Thoracic aorta (tissue), 2 donors: ENCODE measurements around the gene LRRC4B. TPM values are rescaled to one million over a fixed set of nuclear protein-coding genes. Genes with fewer than 3 reads are reported as not detected.
A peak's percentile ranks its signal among the peaks of the same experiment; 100 is the strongest.
"Not testable (repeated sequence)": the region's sequence is repeated elsewhere in the genome, so short reads cannot be mapped to it uniquely, and the experiment has no call there.

ENCODE experiments used
- ATAC-seq: fragments of 150-250 bp; one replicate; pipeline ENCODE4 v1.8.0; 2017; ENCODE audit warnings: low read depth; ENCODE audit not compliant: insufficient number of reproducible peaks, low FRiP score
- DNase-seq: peaks from one replicate; pipeline ENCODE4 v3.0.0-alpha.2; 2020; ENCODE audit warnings: low spot score
- H3K27ac ChIP-seq, 2 donors: fragments of 200-600 bp; sonication (generic); 1 replicate in 1 of 2; 2 replicates in 1 of 2; pipeline ENCODE4 v1.5.1; 2016; ENCODE audit warnings: mild to moderate bottlenecking in 2 of 2, moderate library complexity in 2 of 2
- H3K27me3 ChIP-seq: fragments of 200-600 bp; sonication (generic); replicated peaks from 2 replicates; pipeline ENCODE4 v1.6.0; 2016; ENCODE audit warnings: mild to moderate bottlenecking; ENCODE audit not compliant: insufficient read depth
- H3K36me3 ChIP-seq: fragments of 200-600 bp; sonication (generic); one replicate; pipeline ENCODE4 v1.5.1; 2016
- H3K4me1 ChIP-seq, 2 donors: fragments of 200-600 bp; sonication (generic); 1 replicate in 1 of 2; 2 replicates in 1 of 2; pipeline versions ENCODE4 v1.5.1 to v1.6.0; 2016; ENCODE audit warnings: low read depth in 2 of 2, mild to moderate bottlenecking in 1 of 2; ENCODE audit not compliant: control insufficient read depth in 1 of 2
- H3K4me3 ChIP-seq: fragments of 200-600 bp; sonication (generic); 2 replicates; pipeline ENCODE4 v1.5.1; 2016; ENCODE audit warnings: mild to moderate bottlenecking
- H3K9me3 ChIP-seq: fragments of 200-600 bp; sonication (generic); 2 replicates; pipeline ENCODE4 v1.5.1; 2016
- total RNA-seq, 2 donors: library from RNA; depleted of rRNA; stranded (reverse); fragments of >200 nt; gene quantifications; one replicate each; pipeline versions ENCODE4 v1.1.0 to v1.2.3, GENCODE V29; 2016
- TF ChIP-seq, protein P1 (sequence below): fragments of 200-600 bp; sonication (generic); IDR thresholded peaks from one replicate; pipeline ENCODE4 v1.5.1; 2019; ENCODE audit warnings: antibody characterized with exemption

Gene LRRC4B
- total RNA-seq, 2 donors from 2014 or later: 5.3 to 13.7 TPM

DNA sequence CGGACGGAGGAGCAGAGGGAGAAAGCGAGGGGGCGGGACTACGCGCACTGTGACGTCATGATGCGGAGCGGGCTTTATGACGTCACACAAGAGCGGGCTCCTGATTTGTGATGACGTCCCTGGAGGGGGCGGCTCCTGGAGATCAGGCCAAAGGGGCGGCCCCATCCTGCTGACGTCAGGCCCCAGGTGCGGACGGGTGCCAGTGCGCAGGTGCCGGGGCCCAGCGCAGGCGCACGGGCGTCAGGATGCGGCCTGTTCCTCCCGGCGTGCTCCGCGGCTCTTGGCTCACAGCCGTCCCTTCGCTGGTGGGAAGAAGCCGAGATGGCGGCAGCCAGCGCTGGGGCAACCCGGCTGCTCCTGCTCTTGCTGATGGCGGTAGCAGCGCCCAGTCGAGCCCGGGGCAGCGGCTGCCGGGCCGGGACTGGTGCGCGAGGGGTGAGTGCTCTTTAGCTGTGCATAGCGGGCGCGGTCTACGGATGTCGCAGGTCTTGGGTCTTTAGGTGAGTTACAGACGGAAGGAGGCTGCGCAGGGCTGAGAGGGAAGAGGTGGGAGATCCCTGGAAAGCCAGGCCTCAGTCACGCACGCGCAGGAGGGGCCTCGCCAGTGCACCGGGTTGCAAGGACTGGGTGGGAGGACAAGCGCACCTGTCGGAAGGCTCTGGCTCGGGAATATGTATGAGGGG is 91.9 kb downstream of the LRRC4B start, which contains the start of the genes EMC10 and GARIN5A:
EMC10 (plus strand) TSS at position 284 of the 683 bp plus-strand sequence; CDS start at position 322, 38 bp downstream.
GARIN5A (minus strand) TSS at position 625 of the 683 bp plus-strand sequence; CDS start at position 165, 460 bp downstream.
- H3K27ac ChIP-seq: no peak within 1 kb of the TSS

GRCh38 chr19:50475736-50476223 is 92.5 kb downstream of the LRRC4B start:
- TF ChIP-seq, protein P1, sequence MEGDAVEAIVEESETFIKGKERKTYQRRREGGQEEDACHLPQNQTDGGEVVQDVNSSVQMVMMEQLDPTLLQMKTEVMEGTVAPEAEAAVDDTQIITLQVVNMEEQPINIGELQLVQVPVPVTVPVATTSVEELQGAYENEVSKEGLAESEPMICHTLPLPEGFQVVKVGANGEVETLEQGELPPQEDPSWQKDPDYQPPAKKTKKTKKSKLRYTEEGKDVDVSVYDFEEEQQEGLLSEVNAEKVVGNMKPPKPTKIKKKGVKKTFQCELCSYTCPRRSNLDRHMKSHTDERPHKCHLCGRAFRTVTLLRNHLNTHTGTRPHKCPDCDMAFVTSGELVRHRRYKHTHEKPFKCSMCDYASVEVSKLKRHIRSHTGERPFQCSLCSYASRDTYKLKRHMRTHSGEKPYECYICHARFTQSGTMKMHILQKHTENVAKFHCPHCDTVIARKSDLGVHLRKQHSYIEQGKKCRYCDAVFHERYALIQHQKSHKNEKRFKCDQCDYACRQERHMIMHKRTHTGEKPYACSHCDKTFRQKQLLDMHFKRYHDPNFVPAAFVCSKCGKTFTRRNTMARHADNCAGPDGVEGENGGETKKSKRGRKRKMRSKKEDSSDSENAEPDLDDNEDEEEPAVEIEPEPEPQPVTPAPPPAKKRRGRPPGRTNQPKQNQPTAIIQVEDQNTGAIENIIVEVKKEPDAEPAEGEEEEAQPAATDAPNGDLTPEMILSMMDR: no peak
- DNase-seq (no peak), ATAC-seq (no peak)
- peaks cover 17% of the 10 kb centered on the region for H3K36me3 ChIP-seq
- peak overlapping the region; percentile 97 for H3K4me3 ChIP-seq
- no peaks in the 10 kb centered on the region for H3K27me3 ChIP-seq
- H3K4me1 ChIP-seq: peaks cover 8 to 17% of the 10 kb centered on the region in 2 donors
- no peaks in the 10 kb centered on the region for H3K9me3 ChIP-seq
- H3K27ac ChIP-seq: no peak overlapping the region

More for the DNA sequence above, 91.9 kb downstream of the LRRC4B start, which contains the start of the genes EMC10 and GARIN5A:
- Histone ChIP-seq H3K9me3 (no peaks in the 10 kb centered on the region), H3K27me3 (no peaks in the 10 kb centered on the region), H3K36me3 (peaks cover 23% of the 10 kb centered on the region), H3K4me3 (peak within 1 kb of the TSS; percentile 97), H3K4me1 (peaks cover 8 to 17% of the 10 kb centered on the region in 2 donors)
- DNase-seq (peak; percentile 53), ATAC-seq (peak; percentile 81)
- TF ChIP-seq, protein P1: no peak

- Histone ChIP-seq H3K36me3 (peaks cover 10% of the 10 kb centered on the region), H3K27ac (no peak overlapping the region), H3K9me3 (no peaks in the 10 kb centered on the region), H3K4me1 (peaks cover 8 to 17% of the 10 kb centered on the region in 2 donors), H3K27me3 (no peaks in the 10 kb centered on the region), H3K4me3 (no peak overlapping the region)
- DNase-seq (no peak), ATAC-seq (no peak)
- TF ChIP-seq, protein P1: no peak
These were observed 93.1 kb downstream of the LRRC4B start for GRCh38 chr19:50475101-50475568.

DNA sequence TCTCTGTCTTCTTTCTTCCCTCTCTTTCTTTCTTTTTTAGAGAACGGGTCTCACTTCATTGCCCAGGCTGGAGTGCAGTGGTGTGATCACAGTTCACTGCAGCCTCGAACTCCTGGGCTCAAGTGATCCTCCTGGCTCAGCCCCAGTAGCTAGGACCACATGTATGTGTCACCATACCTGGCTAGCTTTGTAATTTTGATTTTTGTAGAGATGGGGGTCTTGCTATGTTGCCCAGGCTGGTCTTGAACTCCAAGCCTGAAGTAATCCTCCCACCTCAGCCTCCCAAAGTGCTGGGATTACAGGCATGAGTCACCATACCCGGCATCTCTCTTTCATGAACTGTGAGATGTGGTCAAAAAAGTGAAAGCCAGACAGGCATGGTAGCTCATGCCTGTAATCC is 94.9 kb downstream of the LRRC4B start:
- ATAC-seq, H3K4me3 ChIP-seq, H3K36me3 ChIP-seq, H3K9me3 ChIP-seq, H3K27me3 ChIP-seq, DNase-seq, H3K27ac ChIP-seq: not testable (repeated sequence)
- H3K4me1 ChIP-seq: peaks cover 8 to 16% of the 10 kb centered on the region in 2 donors

GRCh38 chr19:50468818-50469217 is 99.4 kb downstream of the LRRC4B start:
- Histone ChIP-seq H3K4me3 (no peak overlapping the region), H3K27me3 (no peaks in the 10 kb centered on the region), H3K27ac (no peak overlapping the region), H3K4me1 (no peaks in the 10 kb centered on the region), H3K9me3 (no peaks in the 10 kb centered on the region), H3K36me3 (no peaks in the 10 kb centered on the region)
- ATAC-seq: no peak
- DNase-seq: no peak
- TF ChIP-seq, protein P1: no peak
